Activated B cell treated with CpG ODN at 0.5 μM for 24 hours (primary cell): Measurements from ENCODE around the gene GCNT2. TPM values are rescaled to one million over a fixed set of nuclear protein-coding genes. Genes with fewer than 3 reads are reported as not detected.
"Not testable (repeated sequence)": the region's sequence is repeated elsewhere in the genome, so short reads cannot be mapped to it uniquely, and the experiment has no call there.

Experiments
- ATAC-seq: fragments of 200-7000 bp; cut with Tn5 transposase; one replicate; pipeline ENCODE4 v1.10.0; 2021; ENCODE audit warnings: low read depth, mild to moderate bottlenecking, moderate library complexity
- CTCF ChIA-PET: fragments of 350-600 bp; sonication (Branson Sonifier 250); formaldehyde crosslinking; loops from one replicate; lab custom pipeline; 2021; ENCODE audit warnings: antibody characterized with exemption; lab: Charles Lee
- POLR2A ChIA-PET: fragments of 350-600 bp; sonication (Branson Sonifier 250); formaldehyde crosslinking; loops from one replicate; lab custom pipeline; 2021; ENCODE audit warnings: antibody characterized with exemption; lab: Charles Lee
- DNase-seq: peaks from one replicate; pipeline ENCODE4 v3.0.0; 2022
- H3K27ac Mint-ChIP-seq: one replicate; pipeline ENCODE4 v1.8.0; 2020; ENCODE audit warnings: mixed read lengths
- H3K27me3 Mint-ChIP-seq: one replicate; pipeline ENCODE4 v1.8.0; 2021; ENCODE audit warnings: mixed read lengths
- H3K36me3 Mint-ChIP-seq: one replicate; pipeline ENCODE4 v1.8.0; 2021; ENCODE audit warnings: low read depth, mixed read lengths
- H3K4me1 Mint-ChIP-seq: one replicate; pipeline ENCODE4 v1.8.0; 2021; ENCODE audit warnings: mixed read lengths
- H3K4me3 Mint-ChIP-seq: one replicate; pipeline ENCODE4 v1.8.0; 2020; ENCODE audit warnings: mild to moderate bottlenecking, mixed read lengths
- H3K9me3 Mint-ChIP-seq: one replicate; pipeline ENCODE4 v1.8.0; 2020; ENCODE audit warnings: mixed read lengths
- CTCF ChIP-seq: fragments of 200-600 bp; IDR thresholded peaks from one replicate; pipeline ENCODE4 v1.8.0; 2022; ENCODE audit warnings: antibody characterized with exemption, mild to moderate bottlenecking
- intact Hi-C: fragments of 100-400 bp; cut with micrococcal nuclease; formaldehyde crosslinking; loops from one replicate; pipeline ENCODE4 v1.15.1; 2024
- total RNA-seq: library from RNA; stranded (reverse); gene quantifications from 2 replicates; pipeline ENCODE4 v1.2.3, GENCODE V29; 2022

The GCNT2 gene
- total RNA-seq, 1 donor from 2014 or later: 25.9 TPM

- ChIA-PET CTCF (interaction anchor here (1.7 kb wide), 1 partner anchor 19 kb away, joined by 3 read pairs; no protein-coding TSS in a partner anchor), POLR2A (no interaction called here)
- ATAC-seq (no peak), DNase-seq (no peak)
- no peaks in the 10 kb centered on the region for H3K9me3 Mint-ChIP-seq
- no peaks in the 10 kb centered on the region for H3K36me3 Mint-ChIP-seq
- no peak overlapping the region for H3K27ac Mint-ChIP-seq
- intact Hi-C loops: loop anchor here (5.0 kb wide), 3 partner anchors 44 to 84 kb away; no protein-coding TSS in a partner anchor
- no peak overlapping the region for H3K4me3 Mint-ChIP-seq
- peaks cover 6% of the 10 kb centered on the region for H3K4me1 Mint-ChIP-seq
- TF ChIP-seq CTCF: no peak
- H3K27me3 Mint-ChIP-seq: no peaks in the 10 kb centered on the region
Observed at GRCh38 chr6:10513544-10513943, 7.6 kb upstream of the GCNT2 start.

GRCh38 chr6:10514049-10514780 lies 6.9 kb upstream of the GCNT2 start:
- DNase-seq (no peak), ATAC-seq (no peak)
- H3K4me1 Mint-ChIP-seq: peaks cover 10% of the 10 kb centered on the region
- H3K9me3 Mint-ChIP-seq: no peaks in the 10 kb centered on the region
- H3K36me3 Mint-ChIP-seq: no peaks in the 10 kb centered on the region
- H3K27ac Mint-ChIP-seq: no peak overlapping the region
- ChIA-PET POLR2A (no interaction called here), CTCF (no interaction called here)
- no peaks in the 10 kb centered on the region for H3K27me3 Mint-ChIP-seq
- H3K4me3 Mint-ChIP-seq: no peak overlapping the region
- intact Hi-C loops: loop anchor here (5.0 kb wide), 3 partner anchors 43 to 83 kb away; no protein-coding TSS in a partner anchor
- no peak for TF ChIP-seq CTCF

GRCh38 chr6:10516953-10517352 lies 4.2 kb upstream of the GCNT2 start:
- ChIA-PET CTCF (no interaction called here), POLR2A (interaction anchor here (0.7 kb wide), 1 partner anchor 234 kb away, joined by 4 read pairs; no protein-coding TSS in a partner anchor)
- Mint-ChIP-seq H3K9me3 (no peaks in the 10 kb centered on the region), H3K4me3 (no peak overlapping the region), H3K36me3 (no peaks in the 10 kb centered on the region), H3K27ac (no peak overlapping the region), H3K4me1 (peaks cover 20% of the 10 kb centered on the region), H3K27me3 (no peaks in the 10 kb centered on the region)
- intact Hi-C loops: no loop called here
- no peak for TF ChIP-seq CTCF
- DNase-seq: no peak
- ATAC-seq: no peak

- intact Hi-C loops: no loop called here
- peaks cover 22% of the 10 kb centered on the region for H3K4me1 Mint-ChIP-seq
Observed at GRCh38 chr6:10518557-10519407, 2.4 kb upstream of the GCNT2 start.

GRCh38 chr6:10519408-10519697 lies 1.8 kb upstream of the GCNT2 start:
- POLR2A ChIA-PET: interaction anchor here (0.7 kb wide), 1 partner anchor 17 kb away, joined by 4 read pairs; no protein-coding TSS in a partner anchor
- intact Hi-C loops: not testable (repeated sequence)

More at GRCh38 chr6:10518557-10519407, 2.4 kb upstream of the GCNT2 start:
- ATAC-seq (no peak), DNase-seq (no peak)
- Mint-ChIP-seq H3K9me3 (no peaks in the 10 kb centered on the region), H3K4me3 (no peak overlapping the region), H3K27me3 (no peaks in the 10 kb centered on the region), H3K27ac (no peak overlapping the region), H3K36me3 (no peaks in the 10 kb centered on the region)
- ChIA-PET CTCF (no interaction called here), POLR2A (interaction anchor here (0.7 kb wide), 1 partner anchor 17 kb away, joined by 4 read pairs; no protein-coding TSS in a partner anchor)
- TF ChIP-seq CTCF: no peak

More at GRCh38 chr6:10519408-10519697, 1.8 kb upstream of the GCNT2 start:
- H3K27me3 Mint-ChIP-seq, H3K36me3 Mint-ChIP-seq, CTCF ChIA-PET, H3K27ac Mint-ChIP-seq, ATAC-seq, DNase-seq, H3K4me3 Mint-ChIP-seq, H3K9me3 Mint-ChIP-seq: not testable (repeated sequence)
- peaks cover 27% of the 10 kb centered on the region for H3K4me1 Mint-ChIP-seq
